NCI-H510A (cell line): ENCODE measurements around the gene GAL3ST2.
"Not testable (repeated sequence)": the region's sequence is repeated elsewhere in the genome, so short reads cannot be mapped to it uniquely, and the experiment has no call there.

Experiments
- DNase-seq: peaks from one replicate; lab custom pipeline; 2025; lab: John Stamatoyannopoulos, UW

Gene GAL3ST2

GRCh38 chr2:241795021-241795999 lies 18.7 kb downstream of the GAL3ST2 start:
- DNase-seq, result no peak

- no peak for DNase-seq
Observed at GRCh38 chr2:241796209-241796608, 19.6 kb downstream of the GAL3ST2 start.

GRCh38 chr2:241796610-241797138 lies 20.1 kb downstream of the GAL3ST2 start:
- no peak for DNase-seq

GRCh38 chr2:241797441-241798080 lies 20.9 kb downstream of the GAL3ST2 start:
- no peak for DNase-seq

GRCh38 chr2:241798081-241798630 lies 21.5 kb downstream of the GAL3ST2 start:
- DNase-seq, result no peak

GRCh38 chr2:241798631-241799521 lies 22.3 kb downstream of the GAL3ST2 start:
- DNase-seq, result no peak

- no peak for DNase-seq
Observed at GRCh38 chr2:241799522-241800197, 23.0 kb downstream of the GAL3ST2 start.

GRCh38 chr2:241800198-241800903 lies 23.7 kb downstream of the GAL3ST2 start:
- DNase-seq, result not testable (repeated sequence)

- no peak for DNase-seq
Observed at GRCh38 chr2:241801611-241802420, 25.2 kb downstream of the GAL3ST2 start.

- no peak for DNase-seq
Observed at GRCh38 chr2:241802421-241803318, 26.0 kb downstream of the GAL3ST2 start.

- DNase-seq, result peak; percentile 59
Observed at GRCh38 chr2:241803387-241804325, 27.0 kb downstream of the GAL3ST2 start.

- DNase-seq, result no peak
Observed at GRCh38 chr2:241804326-241805229, 28.0 kb downstream of the GAL3ST2 start.

GRCh38 chr2:241806217-241806616 lies 29.6 kb downstream of the GAL3ST2 start:
- not testable (repeated sequence) for DNase-seq

GRCh38 chr2:241808051-241808720 lies 31.6 kb downstream of the GAL3ST2 start:
- DNase-seq, result no peak

GRCh38 chr2:241808721-241809382 lies 32.2 kb downstream of the GAL3ST2 start, which contains the start of gene NEU4:
TSS of gene NEU4 (plus strand) at chr2:241809193. CDS start at chr2:241814485, 5,292 bp downstream.
- no peak for DNase-seq
